H9 (cell line): ENCODE data around the gene CACNA1H. TPM values are rescaled to one million over a fixed set of nuclear protein-coding genes. Genes with fewer than 3 reads are reported as not detected.

ENCODE experiments used
- DNase-seq: peaks from one replicate; pipeline ENCODE4 v3.0.0-alpha.2; 2017
- H2AFZ ChIP-seq: one replicate; pipeline ENCODE4 v1.6.1; 2013; ENCODE audit warnings: mild to moderate bottlenecking, low read length, control low read depth, moderate library complexity
- H2AK5ac ChIP-seq: 2 replicates; pipeline ENCODE4 v1.6.1; 2013; ENCODE audit warnings: low read length, control low read depth, mixed read lengths; ENCODE audit not compliant: insufficient read length
- H2BK120ac ChIP-seq: one replicate; pipeline ENCODE4 v1.6.1; 2013; ENCODE audit warnings: low read depth, mild to moderate bottlenecking, low read length, control low read depth, inconsistent platforms; ENCODE audit not compliant: poor library complexity, severe bottlenecking
- H2BK12ac ChIP-seq: 2 replicates; pipeline ENCODE4 v1.6.1; 2013; ENCODE audit warnings: low read length, control low read depth, mixed read lengths, low read depth; ENCODE audit not compliant: insufficient read length
- H2BK15ac ChIP-seq: 2 replicates; pipeline ENCODE4 v1.6.1; 2013; ENCODE audit warnings: low read depth, low read length, control low read depth
- H2BK20ac ChIP-seq: one replicate; pipeline ENCODE4 v1.6.1; 2013; ENCODE audit warnings: low read depth, mild to moderate bottlenecking, low read length, control low read depth, inconsistent platforms; ENCODE audit not compliant: poor library complexity, severe bottlenecking
- H2BK5ac ChIP-seq: 2 replicates; pipeline ENCODE4 v1.6.1; 2013; ENCODE audit warnings: low read length, control low read depth, mixed read lengths; ENCODE audit not compliant: insufficient read length
- H3K14ac ChIP-seq: 2 replicates; pipeline ENCODE4 v1.6.1; 2013; ENCODE audit warnings: low read length, control low read depth; ENCODE audit not compliant: insufficient read depth
- H3K18ac ChIP-seq: 2 replicates; pipeline ENCODE4 v1.6.1; 2013; ENCODE audit warnings: low read depth, mild to moderate bottlenecking, mixed read lengths, low read length, control low read depth; ENCODE audit not compliant: insufficient read length
- H3K23ac ChIP-seq: 2 replicates; pipeline ENCODE4 v1.6.1; 2013; ENCODE audit warnings: low read length, control low read depth, mixed read lengths, low read depth; ENCODE audit not compliant: insufficient read length
- H3K23me2 ChIP-seq: 2 replicates; pipeline ENCODE4 v1.6.1; 2013; ENCODE audit warnings: low read depth, mild to moderate bottlenecking, mixed read lengths, low read length, control low read depth; ENCODE audit not compliant: insufficient read length, poor library complexity, severe bottlenecking
- H3K27ac ChIP-seq: 2 replicates; pipeline ENCODE4 v1.5.1; 2013; ENCODE audit warnings: low read length, control low read depth, mixed read lengths, low read depth; ENCODE audit not compliant: insufficient read length
- H3K27me3 ChIP-seq: 2 replicates; pipeline ENCODE4 v1.6.1; 2013; ENCODE audit warnings: low read length, control low read depth, inconsistent platforms; ENCODE audit not compliant: insufficient read depth
- H3K4ac ChIP-seq: 2 replicates; pipeline ENCODE4 v1.6.1; 2013; ENCODE audit warnings: low read depth, mild to moderate bottlenecking, control low read depth, inconsistent platforms, low read length, moderate library complexity
- H3K4me1 ChIP-seq: 2 replicates; pipeline ENCODE4 v1.6.1; 2013; ENCODE audit warnings: low read length, control low read depth, inconsistent platforms; ENCODE audit not compliant: insufficient read depth
- H3K4me2 ChIP-seq: 2 replicates; pipeline ENCODE4 v1.6.1; 2013; ENCODE audit warnings: low read length, control low read depth, mixed read lengths; ENCODE audit not compliant: insufficient read length, insufficient read depth
- H3K56ac ChIP-seq: 2 replicates; pipeline ENCODE4 v1.6.1; 2013; ENCODE audit warnings: low read depth, mild to moderate bottlenecking, mixed read lengths, low read length, control low read depth; ENCODE audit not compliant: insufficient read length
- H3K79me1 ChIP-seq: 2 replicates; pipeline ENCODE4 v1.6.1; 2013; ENCODE audit warnings: low read depth, mild to moderate bottlenecking, moderate library complexity, low read length, control low read depth, inconsistent platforms; ENCODE audit not compliant: insufficient read depth, poor library complexity, severe bottlenecking
- H3K79me2 ChIP-seq: 2 replicates; pipeline ENCODE4 v1.6.1; 2013; ENCODE audit warnings: low read length, control low read depth, inconsistent platforms; ENCODE audit not compliant: insufficient read depth
- H3K9ac ChIP-seq: 2 replicates; pipeline ENCODE4 v1.6.1; 2013; ENCODE audit warnings: low read length, control low read depth, mixed read lengths; ENCODE audit not compliant: insufficient read length; ENCODE audit errors: extremely low read depth
- H3K9me3 ChIP-seq: one replicate; pipeline ENCODE4 v1.6.1; 2013; ENCODE audit warnings: low read depth, low read length, inconsistent platforms; ENCODE audit not compliant: control insufficient read depth
- H3T11ph ChIP-seq: one replicate; pipeline ENCODE4 v1.6.1; 2013; ENCODE audit warnings: mild to moderate bottlenecking, low read length, control low read depth, inconsistent platforms
- H4K20me1 ChIP-seq: one replicate; pipeline ENCODE4 v1.6.1; 2013; ENCODE audit not compliant: control insufficient read depth, insufficient read length, insufficient read depth
- H4K5ac ChIP-seq: 2 replicates; pipeline ENCODE4 v1.6.1; 2013; ENCODE audit warnings: low read depth, mild to moderate bottlenecking, mixed read lengths, low read length, control low read depth; ENCODE audit not compliant: insufficient read length
- H4K8ac ChIP-seq: replicated peaks from 2 replicates; pipeline ENCODE4 v1.6.1; 2013; ENCODE audit warnings: low read length, control low read depth, mixed read lengths, low read depth; ENCODE audit not compliant: insufficient read length
- H4K91ac ChIP-seq: 2 replicates; pipeline ENCODE4 v1.6.1; 2013; ENCODE audit warnings: low read depth, mild to moderate bottlenecking, moderate library complexity, mixed read lengths, low read length, control low read depth; ENCODE audit not compliant: insufficient read length
- H3K27ac Mint-ChIP-seq, 3 experiments: 2 replicates in 2 of 3; 3 replicates in 1 of 3; pipeline ENCODE4 v1.8.0; 2020 to 2021; ENCODE audit warnings: mixed read lengths in 3 of 3, mild to moderate bottlenecking in 1 of 3, moderate library complexity in 1 of 3
- H3K27me3 Mint-ChIP-seq: 2 replicates; pipeline ENCODE4 v1.8.0; 2021; ENCODE audit warnings: low read depth, mild to moderate bottlenecking, moderate library complexity, mixed read lengths
- H3K36me3 Mint-ChIP-seq, 3 experiments: 2 replicates in 2 of 3; 3 replicates in 1 of 3; pipeline ENCODE4 v1.8.0; 2020 to 2021; ENCODE audit warnings: low read depth in 3 of 3, mixed read lengths in 3 of 3; ENCODE audit not compliant: insufficient read depth in 1 of 3
- H3K4me1 Mint-ChIP-seq, 2 experiments: 2 replicates each; pipeline ENCODE4 v1.8.0; 2020; ENCODE audit warnings: mixed read lengths in 2 of 2
- H3K4me3 Mint-ChIP-seq, 2 experiments: 2 replicates in 1 of 2; 3 replicates in 1 of 2; pipeline ENCODE4 v1.8.0; 2020 to 2021; ENCODE audit warnings: mild to moderate bottlenecking in 2 of 2, mixed read lengths in 2 of 2, moderate library complexity in 1 of 2
- H3K9me3 Mint-ChIP-seq, 2 experiments: 2 replicates in 1 of 2; 3 replicates in 1 of 2; pipeline ENCODE4 v1.8.0; 2020; ENCODE audit warnings: mild to moderate bottlenecking in 2 of 2, mixed read lengths in 2 of 2, moderate library complexity in 1 of 2
- WGBS: extraction: QIAGEN DNeasy Blood & Tissue Kit; methylation state at CpG from one replicate; pipeline ENCODE4 v1.1.7; 2013; ENCODE audit warnings: missing lambda C conversion rate, low lambda C conversion rate, mixed read lengths; ENCODE audit not compliant: insufficient read length; ENCODE audit errors: extremely low coverage; 5-methylcytosine and 5-hydroxymethylcytosine counted together
- total RNA-seq: library from RNA; stranded (reverse); gene quantifications from 2 replicates; pipeline ENCODE4 v1.2.1, GENCODE V29; 2021
- TF ChIP-seq, protein P1 (sequence below): fragments of 200-600 bp; sonication (generic); conservative IDR thresholded peaks from 3 replicates; pipeline ENCODE4 v1.8.0; 2021; ENCODE audit warnings: antibody characterized with exemption, mild to moderate bottlenecking

The CACNA1H gene
- total RNA-seq, 1 experiment from 2014 or later = 43.3 TPM

DNA sequence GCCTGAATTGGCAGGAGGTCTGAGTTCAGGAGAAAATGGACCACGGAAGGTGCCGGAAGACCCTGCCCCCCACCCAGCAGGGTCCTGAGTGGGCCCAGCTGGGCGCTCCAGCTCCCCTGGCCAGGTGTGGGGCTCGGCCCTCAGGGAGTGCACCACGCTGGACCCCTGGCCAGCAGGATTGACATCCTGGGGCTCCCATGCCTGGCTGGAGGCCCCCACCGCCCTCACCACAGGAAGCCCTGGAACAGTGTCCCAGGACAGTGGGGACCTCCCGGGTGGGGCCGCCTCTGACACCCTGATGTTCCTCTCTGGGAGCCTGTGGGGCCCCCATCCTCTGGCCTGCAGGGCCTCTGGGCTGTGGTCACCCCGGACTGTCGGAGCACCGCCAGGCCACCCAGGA lies 28.1 kb upstream of the CACNA1H start:
- Histone ChIP-seq H2BK12ac (no peak overlapping the region), H2BK20ac (no peak overlapping the region), H3K79me1 (no peaks in the 10 kb centered on the region), H3K14ac (no peak overlapping the region), H2BK5ac (no peak overlapping the region), H3K4ac (no peak overlapping the region), H2AK5ac (no peak overlapping the region), H4K5ac (no peak overlapping the region), H3K18ac (no peak overlapping the region), H3K4me2 (no peak overlapping the region), H3K9ac (no peak overlapping the region), H2BK15ac (no peak overlapping the region), H4K91ac (no peak overlapping the region), H2BK120ac (no peak overlapping the region), H3K27me3 (no peaks in the 10 kb centered on the region), H3K23me2 (no peaks in the 10 kb centered on the region), H3K27ac (no peak overlapping the region), H3T11ph (no peak overlapping the region), H3K79me2 (no peaks in the 10 kb centered on the region), H3K4me1 (no peaks in the 10 kb centered on the region), H3K9me3 (no peaks in the 10 kb centered on the region), H3K23ac (no peak overlapping the region), H2AFZ (no peak overlapping the region), H4K20me1 (no peaks in the 10 kb centered on the region), H3K56ac (no peak overlapping the region), H4K8ac (no peak overlapping the region)
- no peak overlapping the region for H3K4me3 Mint-ChIP-seq
- H3K36me3 Mint-ChIP-seq = no peaks in the 10 kb centered on the region
- H3K4me1 Mint-ChIP-seq = peaks cover 0 to 7% of the 10 kb centered on the region in 2 experiments; a peak in 1 of 4 replicates
- no peaks in the 10 kb centered on the region for H3K9me3 Mint-ChIP-seq
- peaks cover 2% of the 10 kb centered on the region; the same call in 1 of the 2 replicates for H3K27me3 Mint-ChIP-seq
- TF ChIP-seq, protein P1, sequence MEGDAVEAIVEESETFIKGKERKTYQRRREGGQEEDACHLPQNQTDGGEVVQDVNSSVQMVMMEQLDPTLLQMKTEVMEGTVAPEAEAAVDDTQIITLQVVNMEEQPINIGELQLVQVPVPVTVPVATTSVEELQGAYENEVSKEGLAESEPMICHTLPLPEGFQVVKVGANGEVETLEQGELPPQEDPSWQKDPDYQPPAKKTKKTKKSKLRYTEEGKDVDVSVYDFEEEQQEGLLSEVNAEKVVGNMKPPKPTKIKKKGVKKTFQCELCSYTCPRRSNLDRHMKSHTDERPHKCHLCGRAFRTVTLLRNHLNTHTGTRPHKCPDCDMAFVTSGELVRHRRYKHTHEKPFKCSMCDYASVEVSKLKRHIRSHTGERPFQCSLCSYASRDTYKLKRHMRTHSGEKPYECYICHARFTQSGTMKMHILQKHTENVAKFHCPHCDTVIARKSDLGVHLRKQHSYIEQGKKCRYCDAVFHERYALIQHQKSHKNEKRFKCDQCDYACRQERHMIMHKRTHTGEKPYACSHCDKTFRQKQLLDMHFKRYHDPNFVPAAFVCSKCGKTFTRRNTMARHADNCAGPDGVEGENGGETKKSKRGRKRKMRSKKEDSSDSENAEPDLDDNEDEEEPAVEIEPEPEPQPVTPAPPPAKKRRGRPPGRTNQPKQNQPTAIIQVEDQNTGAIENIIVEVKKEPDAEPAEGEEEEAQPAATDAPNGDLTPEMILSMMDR = no peak
- H3K27ac Mint-ChIP-seq = no peak overlapping the region
- no CpG with 5 or more reads among the region's 11 CpGs for WGBS
- DNase-seq = no peak
